H4 (cell line): ENCODE results near the gene CENPB. TPM values are rescaled to one million over a fixed set of nuclear protein-coding genes. Genes with fewer than 3 reads are reported as not detected.
"Not testable (repeated sequence)": the region's sequence is repeated elsewhere in the genome, so short reads cannot be mapped to it uniquely, and the experiment has no call there.

Source experiments
- DNase-seq: peaks from one replicate; pipeline ENCODE4 v3.0.0-alpha.2; 2015; ENCODE audit warnings: low spot score
- total RNA-seq: library from RNA; depleted of rRNA; stranded (reverse); fragments of >200 nt; shearing (Covaris generic); gene quantifications from 2 replicates; pipeline ENCODE4 v1.2.3, GENCODE V29; 2014; rRNA removed

CENPB gene, protein sequence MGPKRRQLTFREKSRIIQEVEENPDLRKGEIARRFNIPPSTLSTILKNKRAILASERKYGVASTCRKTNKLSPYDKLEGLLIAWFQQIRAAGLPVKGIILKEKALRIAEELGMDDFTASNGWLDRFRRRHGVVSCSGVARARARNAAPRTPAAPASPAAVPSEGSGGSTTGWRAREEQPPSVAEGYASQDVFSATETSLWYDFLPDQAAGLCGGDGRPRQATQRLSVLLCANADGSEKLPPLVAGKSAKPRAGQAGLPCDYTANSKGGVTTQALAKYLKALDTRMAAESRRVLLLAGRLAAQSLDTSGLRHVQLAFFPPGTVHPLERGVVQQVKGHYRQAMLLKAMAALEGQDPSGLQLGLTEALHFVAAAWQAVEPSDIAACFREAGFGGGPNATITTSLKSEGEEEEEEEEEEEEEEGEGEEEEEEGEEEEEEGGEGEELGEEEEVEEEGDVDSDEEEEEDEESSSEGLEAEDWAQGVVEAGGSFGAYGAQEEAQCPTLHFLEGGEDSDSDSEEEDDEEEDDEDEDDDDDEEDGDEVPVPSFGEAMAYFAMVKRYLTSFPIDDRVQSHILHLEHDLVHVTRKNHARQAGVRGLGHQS
- total RNA-seq, result 24.3 and 45.5 TPM in 2 replicates

DNA sequence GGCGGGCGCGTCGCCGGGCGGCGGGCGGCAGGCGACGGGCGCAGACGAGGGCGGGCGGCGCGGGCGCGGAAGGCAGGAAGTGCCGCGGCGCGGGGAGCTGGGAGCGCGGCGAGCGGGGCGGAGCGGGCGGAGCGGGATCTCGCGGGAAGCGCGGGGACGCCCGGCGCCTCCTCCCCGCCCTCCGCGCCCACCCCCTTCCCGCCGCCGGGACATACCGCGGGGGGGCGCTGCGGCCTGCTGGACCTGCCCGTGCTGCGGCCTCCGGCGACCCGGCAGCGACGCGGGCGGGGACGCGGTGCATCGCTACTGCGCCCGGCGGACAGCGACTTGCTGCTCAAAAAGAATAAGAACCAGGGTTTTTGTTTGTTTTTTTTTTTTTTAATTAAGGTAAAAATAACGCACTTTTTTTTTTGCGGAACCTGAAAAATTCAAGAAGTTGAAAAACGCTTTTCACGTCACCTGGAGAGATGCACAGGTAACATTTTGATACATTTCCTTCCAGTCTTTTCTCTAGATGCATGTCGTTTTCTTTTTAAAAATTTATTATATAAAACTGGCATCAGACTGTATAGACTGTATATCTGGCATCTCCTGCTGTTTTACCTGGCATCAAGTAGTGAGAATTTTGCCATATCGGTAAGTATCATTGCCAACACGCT, at the start of gene CENPB:
Gene CENPB (minus strand): TSS at position 76 of the 659 bp plus-strand sequence. CDS start 257 bp downstream, outside the sequence.
- DNase-seq, result peak; percentile 72

DNA sequence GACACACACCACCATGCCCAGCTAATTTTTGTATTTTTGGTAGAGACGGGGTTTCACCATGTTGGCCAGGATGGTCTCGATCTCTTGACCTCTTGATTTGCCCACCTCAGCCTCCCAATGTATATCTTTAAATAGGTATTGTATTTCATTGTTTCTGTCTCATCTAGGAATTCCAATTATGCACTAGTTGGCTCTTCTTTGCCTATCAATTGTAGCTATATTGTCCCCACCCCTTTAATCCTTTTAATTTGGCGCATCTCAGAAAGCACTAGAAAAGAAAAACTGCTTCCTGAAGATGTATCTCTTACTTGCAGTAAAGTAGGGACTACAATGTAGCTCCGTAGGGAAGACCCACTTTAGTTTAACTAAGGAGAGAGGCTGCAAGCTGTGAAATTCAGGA, 49.6 kb upstream of the CENPB start:
- no peak for DNase-seq

DNA sequence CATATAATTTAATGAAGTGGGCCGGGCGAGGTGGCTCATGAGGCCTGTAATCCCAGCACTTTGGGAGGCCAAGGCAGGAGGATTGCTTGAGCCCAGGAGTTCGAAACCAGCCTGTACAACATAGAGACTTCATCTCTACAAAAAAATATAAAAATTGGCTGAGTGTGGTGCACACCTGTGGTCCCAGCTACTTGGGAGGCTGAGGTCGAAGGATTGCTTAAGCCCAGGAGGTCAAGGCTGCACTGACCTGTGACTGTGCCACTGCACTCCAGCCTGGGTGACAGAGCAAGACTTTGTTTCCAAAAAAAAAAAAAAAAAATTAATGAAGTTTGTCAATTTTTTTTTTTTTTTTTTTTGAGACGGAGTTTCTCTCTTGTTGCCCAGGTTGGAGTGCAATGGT, 43.4 kb upstream of the CENPB start:
- DNase-seq, result not testable (repeated sequence)

DNA sequence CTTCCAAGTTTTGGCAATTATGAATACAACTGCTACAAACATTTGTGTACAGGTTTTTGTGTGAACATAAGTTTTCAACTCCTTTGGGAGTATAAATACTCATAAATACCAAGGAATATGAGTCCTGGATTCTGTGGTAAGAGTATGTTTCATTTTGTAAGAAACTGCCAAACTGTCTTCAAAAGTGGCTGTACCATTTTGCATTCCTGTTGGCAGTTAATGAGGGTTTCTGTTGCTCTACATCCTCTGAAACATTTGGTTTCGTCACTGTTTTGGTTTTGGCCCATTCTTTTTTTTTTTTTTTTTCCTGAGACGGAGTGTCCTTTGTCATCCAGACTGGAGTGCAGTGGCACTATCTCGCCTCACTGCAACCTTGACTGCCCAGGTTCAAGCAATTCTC, 42.3 kb upstream of the CENPB start:
- DNase-seq, result no peak

GRCh38 chr20:3826420-3826819, 39.9 kb upstream of the CENPB start:
- DNase-seq, result no peak

DNA sequence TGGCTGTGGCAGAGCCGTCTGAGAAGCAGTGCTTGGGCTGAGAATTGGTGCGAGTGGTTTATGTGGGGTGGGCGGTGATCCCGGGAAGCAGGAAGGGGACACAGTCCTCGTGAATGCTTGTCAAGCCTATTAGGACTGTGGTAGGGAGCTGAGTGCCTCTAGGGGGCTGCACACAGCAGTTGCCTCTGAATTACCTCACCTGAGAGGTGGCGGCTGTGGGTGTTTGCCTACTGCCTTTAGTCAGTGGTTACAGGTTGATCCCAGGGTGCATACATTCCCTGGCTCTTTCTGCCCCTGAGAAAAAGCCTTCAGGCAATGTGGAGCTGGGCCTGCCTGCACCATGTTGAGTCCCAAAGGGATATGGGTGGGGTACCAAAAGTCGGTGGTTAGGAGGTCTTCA, 39.0 kb upstream of the CENPB start:
- DNase-seq, result no peak

DNA sequence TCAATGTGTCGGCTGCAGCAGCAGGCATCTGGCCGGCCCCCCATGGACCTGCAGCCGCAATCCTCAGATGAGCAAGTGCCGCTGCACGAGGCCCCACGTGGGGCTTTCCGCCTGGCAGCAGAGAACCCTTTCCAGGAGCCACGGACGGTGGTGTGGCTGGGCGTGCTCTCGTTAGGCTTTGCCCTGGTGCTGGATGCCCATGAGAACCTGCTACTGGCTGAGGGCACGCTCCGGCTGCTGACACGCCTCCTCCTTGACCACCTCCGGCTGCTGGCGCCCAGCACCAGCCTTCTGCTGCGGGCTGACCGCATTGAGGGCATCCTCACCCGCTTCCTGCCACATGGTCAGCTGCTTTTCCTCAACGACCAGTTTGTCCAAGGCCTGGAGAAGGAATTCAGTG, 37.3 kb upstream of the CENPB start:
- no peak for DNase-seq

DNA sequence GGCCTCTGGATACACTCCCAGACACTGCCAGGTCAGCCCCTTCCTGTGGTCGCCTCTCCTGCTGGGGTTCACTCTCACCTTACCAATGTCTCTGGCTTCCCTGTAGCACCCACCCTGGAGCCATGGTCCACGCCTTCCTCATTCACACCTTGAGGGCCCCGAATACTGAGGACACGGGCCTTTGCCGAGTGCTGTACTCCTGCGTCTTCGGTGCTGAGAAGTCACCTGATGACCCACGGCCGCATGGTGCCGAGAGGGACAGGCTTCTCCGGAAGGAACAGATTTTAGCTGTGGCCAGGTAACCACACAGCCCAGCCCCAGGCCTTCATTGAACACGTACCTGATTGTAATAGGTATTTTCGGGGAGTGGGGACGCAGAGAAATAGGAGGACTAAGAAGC, 35.5 kb upstream of the CENPB start:
- no peak for DNase-seq

DNA sequence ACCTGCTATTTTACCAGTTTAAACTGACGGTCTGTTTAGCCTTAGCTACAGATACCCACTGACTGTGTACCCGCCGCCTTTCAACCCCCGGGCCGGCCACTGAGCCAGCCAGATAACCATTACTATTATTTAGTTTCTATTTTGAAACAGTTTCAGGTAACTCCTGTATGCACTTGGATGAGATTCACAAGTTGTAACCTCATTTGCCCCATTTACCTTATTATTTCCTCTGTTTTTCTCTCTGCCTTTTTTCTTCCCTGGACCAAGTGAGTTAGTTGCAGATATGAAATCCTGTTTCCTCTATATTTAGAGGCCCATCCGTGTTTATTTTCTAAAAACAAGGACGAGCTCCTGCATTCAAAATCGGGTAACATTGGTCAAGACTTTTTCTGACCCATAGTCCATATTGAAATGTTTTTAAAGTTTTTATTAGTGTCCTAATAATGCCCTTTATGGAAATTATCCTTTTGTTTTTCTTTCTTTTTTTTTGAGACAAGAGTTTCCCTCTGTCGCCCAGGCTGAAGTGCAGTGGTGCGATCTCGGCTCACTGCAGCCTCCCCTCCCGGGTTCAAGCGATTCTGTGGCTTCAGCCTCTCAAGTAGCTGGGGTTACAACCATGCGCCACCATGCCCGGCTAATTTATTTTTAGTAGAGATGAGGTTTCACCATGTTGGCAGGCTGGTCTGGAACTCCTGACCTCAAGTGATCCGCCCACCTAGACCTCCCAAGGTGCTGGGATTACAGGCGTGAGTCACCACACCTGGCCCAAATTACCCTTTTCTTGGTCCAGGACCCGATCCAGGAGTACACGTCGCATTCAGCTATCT, 34.6 kb upstream of the CENPB start:
- DNase-seq, result no peak

GRCh38 chr20:3820048-3820900, 33.7 kb upstream of the CENPB start, which contains the start of gene AP5S1:
Gene AP5S1, plus strand, starts transcription at chr20:3820547. Its CDS starts 1,571 bp downstream, at chr20:3822118.
- DNase-seq, result peak; percentile 95

DNA sequence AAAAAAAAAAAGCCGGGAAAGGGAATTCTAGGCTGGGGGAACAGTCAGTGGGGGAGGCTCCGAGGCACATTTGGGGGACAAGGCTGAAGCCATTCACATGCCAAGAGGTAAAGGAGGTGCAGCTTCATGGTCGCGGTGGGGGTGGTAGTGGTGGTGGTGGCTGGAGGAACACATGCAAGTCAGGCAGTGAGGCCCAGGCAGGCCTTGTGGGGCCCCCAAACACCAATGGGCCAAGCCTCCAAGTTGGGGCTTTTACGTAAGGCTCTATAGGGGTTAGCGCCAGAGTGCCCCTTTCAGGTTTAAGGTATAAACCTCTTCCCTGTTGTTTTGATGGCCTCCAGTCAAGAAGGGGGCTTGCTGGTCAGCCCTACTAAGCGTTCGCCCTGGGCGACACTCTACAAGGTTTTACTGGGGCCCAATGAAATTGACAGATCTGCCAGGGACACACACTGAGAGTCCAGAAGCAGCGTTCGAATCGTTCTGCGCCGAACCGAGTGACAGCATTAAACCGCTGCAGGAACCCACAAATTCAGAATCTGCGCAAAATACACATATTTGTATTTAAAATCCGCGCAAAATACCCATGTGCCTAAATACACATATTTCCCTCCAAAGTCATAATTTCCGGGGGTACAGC, 33.0 kb upstream of the CENPB start:
- no peak for DNase-seq

DNA sequence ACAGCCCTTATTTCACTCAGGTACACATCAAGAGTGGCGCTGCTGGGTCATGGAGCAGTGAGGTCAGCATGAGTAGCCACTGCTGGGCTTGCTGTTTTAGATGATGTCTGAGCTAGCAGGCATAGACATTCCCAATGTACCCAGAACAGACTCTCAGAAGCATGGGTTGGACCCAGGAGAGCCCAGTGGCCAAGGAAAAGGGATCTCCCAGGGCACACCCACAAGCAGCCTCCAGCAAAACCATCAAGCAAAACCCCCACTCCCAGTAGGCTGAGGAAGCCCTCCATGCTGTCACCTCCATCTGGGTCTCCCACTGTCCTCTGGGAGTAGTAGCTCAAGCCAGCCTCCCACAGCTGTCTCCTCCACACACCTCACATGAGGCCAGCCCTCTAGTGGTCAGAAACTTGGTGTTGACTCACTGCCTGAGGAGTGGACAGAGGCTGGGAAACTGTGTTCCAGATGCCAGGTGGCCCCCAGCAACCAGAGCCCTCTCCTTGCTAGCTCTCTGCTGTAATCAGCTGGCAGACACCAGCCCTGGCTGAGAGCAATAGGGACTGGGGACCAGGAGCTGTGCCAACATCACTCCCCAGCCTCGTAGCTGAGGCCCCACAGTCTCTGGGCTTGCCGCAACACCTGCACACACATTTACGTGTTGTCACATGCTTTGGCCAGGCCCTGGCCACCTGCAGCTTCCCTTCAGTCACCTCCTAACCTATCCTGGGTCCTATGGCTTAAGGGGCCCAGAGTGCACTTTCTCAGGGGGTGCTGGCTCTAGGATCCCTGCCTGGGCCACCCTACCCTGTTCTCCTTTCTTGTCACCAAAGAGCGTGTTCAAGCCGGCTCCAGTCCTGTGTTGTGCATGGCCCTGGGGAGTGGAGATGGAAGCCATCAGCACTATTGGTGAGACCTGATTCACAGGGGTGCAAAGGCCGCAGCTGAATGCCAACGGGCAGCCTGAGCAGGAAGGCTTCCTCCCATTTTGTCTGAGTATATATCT, 31.9 kb upstream of the CENPB start:
- DNase-seq, result peak; percentile 80

GRCh38 chr20:3815703-3816315, 29.3 kb upstream of the CENPB start:
- DNase-seq, result no peak

- no peak for DNase-seq
Measured at GRCh38 chr20:3814928-3815495, 28.5 kb upstream of the CENPB start.

DNA sequence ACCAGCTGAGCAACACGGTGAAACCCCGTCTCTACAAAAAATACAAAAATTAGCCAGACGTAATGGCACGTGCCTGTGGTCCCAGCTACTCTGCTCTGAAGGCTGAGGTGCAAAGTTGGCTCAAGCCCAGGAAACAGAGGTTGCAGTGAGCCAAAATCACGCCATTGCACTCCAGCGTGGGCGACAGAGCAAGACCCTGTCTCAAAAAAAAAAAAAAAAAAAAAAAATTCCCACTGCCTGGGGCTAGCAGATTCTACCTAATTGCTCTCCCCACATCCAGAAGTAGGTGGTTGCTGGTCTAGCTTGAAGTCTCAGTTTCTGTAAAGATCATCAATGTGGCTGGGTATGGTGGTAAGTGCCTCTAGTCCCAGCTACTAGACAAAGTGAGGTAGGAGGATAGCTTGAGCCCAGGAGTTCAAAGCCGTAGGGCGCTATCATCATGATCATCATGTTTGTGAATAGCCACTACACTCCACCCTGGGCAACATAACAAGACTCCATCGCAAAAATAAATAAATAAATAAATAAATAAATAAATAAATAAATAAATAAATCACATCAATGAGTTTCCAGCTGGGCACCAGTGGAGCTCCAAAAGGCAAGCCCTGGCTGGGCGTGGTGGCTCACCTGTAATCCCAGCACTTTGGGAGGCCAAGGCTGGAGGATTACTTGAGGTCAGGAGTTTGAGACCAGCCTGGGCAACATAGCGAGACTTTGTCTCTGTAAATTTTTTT, 27.5 kb upstream of the CENPB start:
- DNase-seq, result no peak

DNA sequence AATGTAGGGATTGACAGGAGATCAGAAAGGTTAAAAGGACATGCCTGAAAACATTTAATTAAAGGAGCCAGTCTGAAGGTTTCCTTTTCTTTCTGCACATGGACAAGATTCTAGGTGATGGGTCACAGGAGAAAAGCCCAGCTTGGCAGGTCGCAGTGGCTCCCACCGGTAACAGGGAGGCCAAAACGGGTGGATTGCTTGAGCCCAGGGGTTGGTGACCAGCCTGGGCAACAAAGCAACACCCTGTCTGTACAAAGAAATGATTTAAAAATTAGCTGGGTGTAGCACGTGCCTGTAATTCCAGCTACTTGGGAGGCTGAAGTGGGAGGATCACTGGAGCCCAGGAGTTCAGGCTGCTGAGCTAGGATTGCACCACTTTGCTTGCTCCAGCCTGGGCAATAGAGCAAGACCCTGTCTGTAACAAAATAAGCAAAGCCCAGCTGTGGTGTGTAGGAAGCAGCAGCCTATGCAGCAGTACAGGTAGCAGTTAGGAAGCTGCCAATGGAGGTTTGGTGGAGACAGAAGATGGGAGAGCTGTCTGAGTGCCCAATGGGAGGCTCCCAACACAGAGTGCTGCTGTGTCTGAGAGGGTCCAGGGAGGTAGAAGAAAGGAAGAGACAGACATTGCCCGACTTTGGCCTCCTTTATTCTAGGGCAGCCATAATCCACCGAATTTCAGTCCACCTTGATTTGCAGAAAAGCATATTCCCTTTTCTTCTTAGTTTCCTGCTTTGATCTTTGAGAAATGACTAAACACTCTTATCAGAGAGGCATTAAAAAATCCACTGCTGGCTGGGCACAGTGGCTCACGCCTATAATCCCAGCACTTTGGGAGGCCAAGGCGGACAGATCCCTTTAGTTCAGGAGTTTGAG, 26.7 kb upstream of the CENPB start:
- DNase-seq, result peak; percentile 3

DNA sequence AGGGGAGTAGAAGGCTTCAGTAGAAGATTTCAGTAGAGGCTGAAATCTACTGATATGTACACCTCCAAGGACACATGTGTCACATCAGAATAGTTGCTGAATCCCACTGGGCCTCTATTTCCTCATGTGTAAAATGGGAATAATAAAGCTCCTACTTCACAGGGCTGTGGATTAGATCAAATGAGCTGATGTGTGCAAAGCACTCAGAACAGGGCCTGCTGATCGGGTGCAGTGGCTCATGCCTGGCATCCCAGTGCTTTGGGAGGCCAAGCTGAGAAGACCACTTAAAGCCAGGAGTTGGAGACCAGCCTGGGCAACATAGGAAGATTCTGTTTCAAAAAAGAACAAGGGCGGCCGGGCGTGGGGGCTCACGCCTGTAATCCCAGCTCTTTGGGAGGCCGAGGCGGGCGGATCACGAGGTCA, 25.7 kb upstream of the CENPB start:
- peak; percentile 2 for DNase-seq
